Occipital lobe (tissue), 2 donors: ENCODE results near the gene SRRM4. TPM values are rescaled to one million over a fixed set of nuclear protein-coding genes. Genes with fewer than 3 reads are reported as not detected.

Experiments used
- DNase-seq: peaks from one replicate; lab custom pipeline; 2025; lab: John Stamatoyannopoulos, UW
- total RNA-seq: library from RNA; depleted of rRNA; stranded (reverse); fragments of >200 nt; gene quantifications from one replicate; pipeline ENCODE4 v1.2.3, GENCODE V29; 2014

The SRRM4 gene
- total RNA-seq, 1 donor from 2014 or later: 6.4 TPM

DNA sequence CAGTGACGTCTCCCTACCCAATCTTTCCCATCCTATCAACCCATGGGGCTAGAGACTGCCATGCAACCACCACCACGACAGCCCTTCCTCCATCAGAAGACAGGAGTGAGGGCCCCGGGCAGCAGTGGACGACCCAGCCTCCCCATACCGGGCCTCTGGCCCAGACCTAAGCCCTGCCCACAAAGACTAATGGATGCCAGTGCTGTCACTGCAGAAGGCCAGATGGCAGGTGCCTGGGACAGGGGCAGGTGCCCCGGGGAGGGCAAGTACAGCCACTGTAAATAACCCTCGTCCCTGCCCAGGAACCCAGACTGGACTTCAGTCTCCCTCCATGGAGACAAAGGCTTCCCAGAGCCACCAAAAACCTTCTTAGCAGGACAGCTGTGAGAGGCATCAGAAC is 177.1 kb downstream of the SRRM4 start:
- DNase-seq: no peak

DNA sequence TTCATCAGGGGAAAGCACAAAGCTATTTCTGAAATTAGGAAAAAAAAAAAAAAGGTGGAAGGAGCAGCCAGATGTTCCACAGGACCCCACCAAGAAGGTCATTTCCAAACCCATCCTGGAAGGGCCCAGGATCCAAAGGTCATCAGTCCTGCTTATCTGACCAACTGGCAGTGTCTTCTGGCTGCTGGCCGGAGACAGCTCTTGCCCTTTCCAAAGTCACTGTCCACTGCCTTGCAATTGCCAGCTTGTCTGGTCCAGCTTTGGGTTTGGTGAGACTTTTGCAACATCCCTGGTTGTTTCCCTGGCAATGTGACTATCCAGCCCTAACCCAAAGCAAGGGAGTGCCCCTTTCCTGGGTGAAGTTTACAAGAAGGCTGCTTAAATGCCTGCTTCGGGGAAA is 178.5 kb downstream of the SRRM4 start:
- DNase-seq: no peak

DNA sequence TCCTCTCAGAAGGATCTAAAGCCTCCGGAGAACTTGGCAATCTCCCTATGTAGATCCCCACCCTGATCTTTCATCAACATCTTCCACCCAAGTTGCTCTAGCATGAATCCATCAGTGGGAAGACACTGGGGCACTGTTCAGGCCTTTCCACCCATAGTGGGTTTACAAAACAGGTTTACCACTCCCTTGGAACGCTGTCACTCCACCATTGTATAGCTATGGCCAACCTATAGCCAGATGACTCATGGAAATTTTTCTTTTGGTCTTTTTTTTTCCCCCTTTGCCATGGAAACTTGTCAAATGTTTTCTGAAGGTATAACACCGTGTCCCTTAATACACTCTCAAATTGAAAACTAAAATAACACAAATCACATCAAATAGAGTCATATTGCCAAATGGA is 186.6 kb downstream of the SRRM4 start:
- DNase-seq: no peak

DNA sequence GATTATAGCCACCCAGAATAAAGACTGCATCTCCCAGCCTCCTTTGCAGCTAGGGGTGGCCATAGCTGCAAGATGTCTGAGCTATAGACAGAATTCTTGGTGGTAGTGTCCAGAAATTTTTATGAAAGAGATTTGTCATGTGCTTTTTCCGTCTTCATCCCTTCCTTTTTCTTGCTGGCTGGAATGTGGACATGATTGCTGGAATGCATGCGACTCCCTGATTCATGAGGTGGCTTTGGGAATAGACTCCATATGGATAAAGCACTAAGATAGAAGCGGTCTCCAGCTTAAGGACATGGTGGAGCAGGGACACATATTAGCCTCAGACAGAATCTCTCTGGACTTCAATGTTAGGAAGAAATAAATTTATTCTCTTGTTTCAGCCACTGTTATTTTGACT is 187.4 kb downstream of the SRRM4 start:
- DNase-seq: no peak

DNA sequence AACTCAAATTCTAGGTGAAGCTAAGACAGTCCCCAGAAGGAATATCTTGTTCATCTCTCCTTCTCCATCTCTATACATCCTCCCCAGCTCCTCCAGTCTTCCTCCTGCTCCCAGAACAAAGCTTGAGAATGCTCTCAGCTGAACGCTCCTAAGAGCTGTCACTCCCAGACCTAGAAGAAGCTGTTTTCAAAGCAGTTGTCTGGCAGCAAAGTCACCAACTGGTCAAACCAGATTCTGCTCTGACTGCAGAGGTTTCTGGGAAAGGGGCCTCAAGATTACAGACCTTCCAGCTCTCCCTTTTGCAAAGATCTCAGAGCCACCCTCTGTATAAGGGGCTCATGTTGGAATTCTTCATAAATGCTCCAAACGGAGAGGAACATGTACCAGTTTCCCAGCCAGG is 187.8 kb downstream of the SRRM4 start:
- no peak for DNase-seq

DNA sequence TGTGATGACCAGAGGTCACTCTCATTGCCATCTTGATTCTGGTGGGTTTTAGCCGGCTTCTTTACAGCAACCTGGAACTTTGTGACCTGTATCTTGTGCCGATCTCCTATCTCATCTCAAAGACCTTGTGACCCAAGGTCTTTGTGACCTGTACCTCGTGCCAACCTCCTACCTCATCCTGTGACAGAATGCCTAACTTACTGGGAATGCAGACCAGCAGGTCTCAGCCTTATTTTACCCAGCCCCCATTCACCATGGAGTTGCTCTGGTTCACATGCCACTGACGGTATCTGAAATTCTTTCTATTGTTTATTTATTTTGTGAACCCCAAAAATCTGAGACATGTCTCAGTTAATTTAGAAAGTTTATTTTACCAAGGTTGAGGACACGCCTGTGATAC is 189.9 kb downstream of the SRRM4 start:
- no peak for DNase-seq

DNA sequence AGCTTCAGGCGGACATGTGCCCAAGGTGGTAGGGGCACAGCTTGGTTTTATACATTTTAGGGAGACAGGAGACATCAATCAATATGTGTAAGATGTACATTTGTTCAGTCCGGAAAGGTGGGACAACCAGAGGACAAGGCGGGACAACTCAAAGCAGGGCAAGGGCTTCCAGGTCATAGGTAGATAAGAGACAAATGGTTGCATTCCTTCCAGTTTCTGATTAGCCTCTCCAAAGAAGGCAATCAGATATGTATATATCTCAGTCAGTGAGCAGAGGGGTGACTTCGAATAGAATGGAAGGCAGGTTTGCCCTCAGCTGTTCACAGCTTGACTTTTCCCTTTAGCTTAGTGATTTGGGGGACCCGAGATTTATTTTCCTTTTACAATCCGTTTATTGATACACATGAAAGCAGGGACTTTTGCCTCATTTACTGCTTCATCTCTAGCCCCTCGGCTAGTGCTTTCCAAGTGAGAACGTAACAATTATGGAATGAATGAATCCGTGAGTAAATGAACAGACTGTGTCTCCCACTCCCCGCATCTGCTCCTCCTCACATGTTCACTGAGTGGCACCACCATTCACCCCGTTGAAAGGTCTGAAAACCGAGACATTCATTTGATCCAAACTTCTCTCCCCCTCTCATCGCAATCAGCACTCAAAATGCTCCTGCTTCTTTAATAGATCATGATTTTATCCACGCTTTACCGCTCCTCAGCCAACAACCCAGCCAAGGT is 190.5 kb downstream of the SRRM4 start:
- DNase-seq: no peak

DNA sequence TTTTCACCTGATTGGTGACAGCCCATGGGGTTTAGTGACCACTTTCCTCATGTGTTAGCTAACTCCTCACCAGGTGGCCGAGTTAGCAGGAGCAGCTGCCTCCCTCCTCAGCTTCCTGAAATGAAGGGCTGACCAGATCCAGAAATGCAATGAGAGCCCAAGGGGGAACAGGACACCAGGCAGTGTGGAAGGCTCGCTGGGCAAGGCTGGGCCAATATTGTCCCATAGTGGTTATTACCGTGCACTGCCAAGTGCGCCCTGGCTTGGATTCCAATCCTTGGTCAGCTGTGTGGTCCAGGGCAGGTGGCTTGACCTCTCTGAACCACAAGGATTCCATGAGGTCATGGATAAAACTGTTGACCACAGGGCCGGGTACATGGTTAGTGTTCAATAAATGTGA is 193.7 kb downstream of the SRRM4 start:
- no peak for DNase-seq

DNA sequence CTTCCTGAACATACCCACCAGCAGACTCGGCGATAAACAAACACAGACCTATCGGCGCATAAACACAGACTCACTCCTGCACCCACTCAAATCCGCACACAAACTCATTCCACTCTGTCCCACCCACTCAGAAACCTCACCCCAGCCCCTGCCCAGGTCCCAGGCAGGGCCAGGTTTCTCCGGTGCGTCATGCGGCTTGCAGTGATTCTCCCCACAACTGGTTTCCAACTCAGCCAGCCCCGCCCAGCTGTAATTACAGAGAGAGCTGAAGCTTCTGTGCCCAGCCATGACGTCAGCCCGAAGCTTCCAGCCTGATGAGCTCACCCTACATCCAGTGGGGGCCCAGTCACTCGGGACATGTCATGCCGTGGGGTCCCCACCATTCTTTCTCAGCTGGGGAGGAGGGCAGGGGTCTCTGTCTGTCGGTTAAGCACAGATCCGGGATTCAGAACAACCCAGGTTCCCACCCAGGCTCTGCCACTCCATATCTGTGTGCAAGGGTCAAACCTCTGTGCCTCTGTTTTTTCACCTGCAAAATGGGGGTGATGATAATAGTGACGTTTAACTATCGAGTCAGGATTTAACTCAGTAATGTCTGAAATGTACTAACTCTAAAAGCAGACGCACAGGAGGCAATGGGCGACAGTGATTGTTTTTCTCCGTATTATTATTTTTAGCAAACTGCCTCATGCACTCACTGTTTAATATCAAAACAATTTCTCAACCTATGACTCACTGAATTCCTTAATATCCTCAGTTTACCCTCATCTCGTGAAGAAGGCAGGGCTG is 195.1 kb downstream of the SRRM4 start:
- DNase-seq: peak; percentile 61

DNA sequence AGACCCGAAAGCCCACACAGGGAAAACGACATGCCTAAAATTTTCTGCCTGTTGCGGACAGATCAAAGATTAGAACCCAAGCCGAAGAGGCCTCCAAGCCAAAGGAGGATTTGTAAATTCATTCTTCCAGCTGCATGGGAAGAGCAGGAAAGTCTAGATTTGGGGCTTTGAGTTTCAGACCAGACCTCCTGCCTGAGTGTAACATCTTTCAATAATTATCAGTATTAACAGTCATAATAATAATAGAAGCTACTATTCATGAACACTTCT is 195.7 kb downstream of the SRRM4 start:
- no peak for DNase-seq

DNA sequence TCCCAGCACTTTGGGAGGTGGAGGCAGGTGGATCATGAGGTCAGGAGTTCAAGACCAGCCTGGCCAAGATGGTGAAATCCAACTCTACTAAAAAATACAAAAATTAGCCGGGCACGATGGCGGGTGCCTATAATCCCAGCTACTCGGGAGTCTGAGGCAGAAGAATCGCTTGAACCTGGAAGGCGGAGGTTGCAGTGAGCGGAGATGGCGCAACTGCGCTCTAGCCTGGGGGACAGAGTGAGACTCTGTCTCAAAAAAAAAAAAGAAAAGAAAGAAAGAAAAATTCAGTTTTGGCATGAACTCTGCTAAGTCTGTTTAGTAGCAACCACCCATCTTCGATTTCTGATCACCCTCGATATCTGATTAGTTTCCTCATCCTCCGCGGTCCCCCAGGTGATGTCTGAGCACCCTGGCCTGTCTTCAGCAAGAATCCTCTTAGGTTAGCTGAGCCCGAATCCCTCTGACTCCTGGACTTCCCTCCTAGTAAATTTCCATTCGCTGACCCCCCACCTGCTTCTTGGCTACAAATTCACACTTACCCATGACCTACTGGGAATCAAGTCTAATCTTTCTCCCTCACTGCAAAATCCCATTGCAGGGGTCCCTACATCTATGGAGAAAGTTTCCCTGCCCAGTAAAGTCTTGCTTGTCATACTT is 196.5 kb downstream of the SRRM4 start:
- no peak for DNase-seq

DNA sequence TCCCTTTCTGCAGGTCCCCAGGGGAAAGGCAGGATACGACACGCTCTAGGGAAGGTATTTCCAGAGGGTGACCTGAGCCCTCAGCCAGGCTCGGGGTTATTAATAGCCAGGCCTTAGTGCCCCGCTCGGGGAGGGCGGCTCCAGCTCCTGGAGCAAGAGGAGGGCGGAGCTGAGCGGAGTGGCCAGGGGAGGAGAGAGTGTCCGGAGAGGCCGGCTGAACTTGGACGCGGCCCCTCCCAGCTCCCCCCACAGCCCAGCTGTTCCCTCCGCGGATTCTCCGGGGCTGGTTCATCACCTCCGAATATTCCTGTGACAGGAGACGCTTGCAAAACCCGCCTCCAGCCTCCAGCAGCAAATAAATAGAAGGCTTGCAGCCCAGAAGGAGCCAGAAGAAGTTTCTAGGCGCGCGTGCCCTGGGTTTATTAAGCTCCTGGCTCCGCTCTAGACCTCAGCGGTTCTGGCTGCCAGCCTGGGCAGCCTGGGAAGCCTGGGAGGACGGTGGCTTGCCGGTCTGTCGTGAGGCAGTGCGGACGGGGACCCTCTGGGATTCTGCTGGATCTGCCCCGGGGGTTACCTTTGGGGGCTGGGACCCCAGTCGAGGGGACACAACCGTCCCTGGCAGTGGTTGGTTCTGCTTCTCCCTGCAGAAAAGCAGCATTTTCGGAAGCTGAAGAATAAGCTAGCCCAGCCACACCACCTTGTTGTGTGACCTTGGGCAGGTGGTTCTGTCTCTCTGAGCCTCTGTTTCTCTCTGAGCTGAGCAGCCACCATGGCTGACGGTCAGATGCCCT is 197.4 kb downstream of the SRRM4 start, which contains the start of gene HSPB8:
Gene HSPB8, plus strand, starts transcription at position 388 of the 791 bp plus-strand sequence. Its CDS starts 382 bp downstream, at position 770.
- DNase-seq: peak; percentile 58

DNA sequence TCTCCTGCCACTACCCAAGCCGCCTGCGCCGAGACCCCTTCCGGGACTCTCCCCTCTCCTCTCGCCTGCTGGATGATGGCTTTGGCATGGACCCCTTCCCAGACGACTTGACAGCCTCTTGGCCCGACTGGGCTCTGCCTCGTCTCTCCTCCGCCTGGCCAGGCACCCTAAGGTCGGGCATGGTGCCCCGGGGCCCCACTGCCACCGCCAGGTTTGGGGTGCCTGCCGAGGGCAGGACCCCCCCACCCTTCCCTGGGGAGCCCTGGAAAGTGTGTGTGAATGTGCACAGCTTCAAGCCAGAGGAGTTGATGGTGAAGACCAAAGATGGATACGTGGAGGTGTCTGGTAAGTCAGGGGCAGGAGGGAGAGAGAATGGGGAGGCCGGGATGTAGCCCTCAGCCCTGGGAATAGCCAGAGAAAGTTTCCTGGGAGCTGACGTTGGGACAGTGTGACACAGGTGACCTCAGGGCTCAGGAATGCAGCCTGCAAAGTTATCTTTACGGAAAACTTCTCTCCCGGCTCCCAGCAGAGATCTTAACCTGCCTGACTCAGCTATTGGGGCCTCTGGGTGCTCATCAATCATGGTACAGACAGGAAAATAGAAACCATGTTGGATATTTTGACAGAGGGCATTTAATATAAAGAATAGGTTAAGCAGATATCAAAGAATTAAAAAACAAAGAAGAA is 198.1 kb downstream of the SRRM4 start:
- DNase-seq: no peak

DNA sequence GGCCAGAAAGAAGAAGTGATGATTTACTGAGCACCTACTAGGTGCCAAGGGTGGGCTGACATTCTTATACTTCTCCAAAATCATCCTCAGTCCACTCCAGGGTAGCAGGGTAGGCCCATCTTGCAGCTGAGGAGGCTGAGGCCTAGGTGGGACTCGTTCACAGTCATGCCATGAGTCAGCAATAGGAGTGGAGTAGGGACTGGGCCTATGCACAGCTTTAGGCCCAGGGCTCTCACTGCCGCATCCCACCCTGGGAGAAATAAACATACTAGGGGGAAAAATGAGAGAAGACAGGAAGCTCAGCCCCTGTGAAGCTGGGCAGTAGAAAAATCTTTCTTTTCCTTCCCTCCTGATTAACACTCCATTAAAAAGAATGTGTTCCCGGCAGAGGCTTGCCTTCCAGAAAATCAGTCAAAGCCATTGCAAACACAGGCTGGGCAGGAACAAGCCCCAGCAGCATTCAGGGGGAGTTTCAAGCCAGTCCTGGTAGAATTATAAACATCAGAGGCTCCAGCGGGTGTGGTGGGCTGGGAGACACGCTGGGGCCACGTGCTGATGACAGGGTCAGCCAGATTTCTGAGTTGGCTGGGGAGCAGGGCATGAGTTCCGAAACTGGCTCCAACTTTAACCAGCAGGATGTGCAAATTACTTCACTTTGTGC is 199.2 kb downstream of the SRRM4 start:
- DNase-seq: peak; percentile 13

DNA sequence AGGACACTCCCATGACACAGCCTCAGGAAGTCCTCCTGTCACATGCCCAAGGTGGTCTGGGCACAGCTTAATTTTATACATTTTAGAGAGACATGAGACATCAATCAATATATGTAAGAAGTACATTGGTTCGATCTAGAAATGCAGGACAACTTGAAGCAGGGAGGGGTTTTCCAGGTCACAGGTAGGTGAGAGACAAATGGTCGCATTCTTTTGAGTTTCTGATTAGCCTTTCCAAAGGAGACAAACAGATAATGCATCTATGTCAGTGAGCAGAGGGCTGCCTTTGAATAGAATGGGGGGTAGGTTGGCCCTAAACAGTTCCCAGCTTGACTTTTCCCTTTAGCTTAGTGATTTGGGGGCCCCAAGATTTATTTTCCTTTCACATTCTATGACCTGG is 199.9 kb downstream of the SRRM4 start:
- DNase-seq: no peak

DNA sequence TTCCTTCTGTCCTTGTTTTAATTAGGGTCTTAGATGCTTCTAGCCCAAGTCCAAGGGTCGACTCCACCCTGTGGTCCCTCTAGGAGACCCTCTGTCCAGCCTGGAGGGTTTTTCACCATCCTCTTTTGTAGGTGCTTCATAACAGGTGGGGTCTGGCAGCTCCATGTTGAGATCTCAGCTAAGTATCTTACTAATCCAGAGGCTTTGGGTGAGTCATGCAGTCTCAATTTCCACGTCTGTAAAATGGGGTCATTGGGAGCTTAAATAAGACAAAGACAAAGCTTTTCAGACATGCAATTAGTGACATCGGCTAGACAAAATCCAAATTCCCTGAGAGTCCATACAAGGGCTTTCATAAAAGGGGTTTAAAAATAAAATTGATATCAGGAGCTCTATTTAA is 200.6 kb downstream of the SRRM4 start:
- no peak for DNase-seq

DNA sequence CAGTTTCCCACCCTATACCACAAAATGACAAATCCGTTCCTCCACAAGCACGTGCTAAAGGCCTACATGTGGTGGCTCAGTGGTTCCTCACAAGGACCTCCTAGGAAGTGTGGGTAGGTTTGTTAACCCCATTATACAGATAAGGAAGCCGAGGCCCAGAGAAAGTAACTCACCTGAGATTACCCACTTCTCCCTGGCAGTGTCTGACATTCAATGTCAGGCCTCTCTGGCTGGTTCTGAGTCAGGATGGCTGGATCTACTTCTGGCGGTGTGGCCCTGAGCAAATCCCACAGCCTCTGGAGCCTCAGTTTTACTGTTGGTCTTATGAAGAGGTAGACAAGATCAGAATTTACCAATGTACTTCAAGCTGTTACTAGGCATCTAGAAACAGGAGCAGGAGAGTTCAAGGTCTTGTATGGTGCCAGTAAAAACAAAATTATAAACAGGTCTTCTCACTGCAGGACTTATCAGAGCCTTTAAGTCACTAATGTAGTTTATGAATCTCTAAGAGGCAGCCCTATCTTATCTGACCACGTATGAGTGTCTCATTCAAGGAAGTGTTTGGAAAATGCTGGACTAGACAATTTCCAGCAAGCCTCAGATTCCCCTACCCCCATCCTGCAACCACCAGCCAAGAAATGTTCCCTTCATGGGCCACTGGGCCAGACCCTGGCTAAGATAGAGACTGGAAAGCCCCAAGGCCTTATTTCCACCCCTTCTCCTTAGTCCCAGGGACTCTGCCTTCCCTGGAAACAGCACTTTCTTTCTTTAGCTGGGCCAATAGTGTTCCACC is 201.6 kb downstream of the SRRM4 start:
- DNase-seq: no peak

DNA sequence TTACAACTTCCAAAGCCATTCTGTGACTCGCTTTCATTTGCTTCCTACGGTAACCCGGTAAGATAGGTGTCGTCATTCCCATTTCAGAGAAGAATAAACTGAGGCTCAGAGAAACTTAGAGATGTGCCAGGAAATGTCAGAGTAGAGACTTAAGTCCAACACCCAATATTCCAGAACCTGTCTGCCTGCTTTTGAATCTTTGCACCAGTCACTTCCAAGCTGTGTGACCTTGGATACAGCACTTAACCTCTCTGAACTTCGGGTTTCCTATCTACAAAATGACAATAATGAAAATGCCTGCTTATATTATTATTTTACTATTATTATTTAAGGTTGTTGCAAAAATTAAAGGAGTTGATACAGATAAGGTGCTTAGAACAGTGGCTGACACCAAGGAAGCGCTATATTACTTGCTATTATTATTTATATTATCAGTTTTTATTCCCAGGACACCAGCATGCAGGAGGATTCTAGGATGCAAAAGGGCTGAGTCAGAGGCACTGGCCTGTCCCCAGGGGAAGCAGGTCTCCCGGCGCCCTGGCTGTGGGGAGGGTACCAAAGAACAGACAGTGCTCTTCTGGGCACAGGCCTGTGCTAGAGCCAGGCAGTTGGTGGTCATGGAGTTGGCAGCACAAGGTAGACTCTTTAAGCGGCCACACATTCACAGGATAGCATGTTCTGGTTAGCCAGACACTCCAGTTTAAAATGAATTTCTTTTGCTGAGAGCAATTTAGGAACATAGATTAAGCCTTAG is 202.8 kb downstream of the SRRM4 start:
- no peak for DNase-seq

DNA sequence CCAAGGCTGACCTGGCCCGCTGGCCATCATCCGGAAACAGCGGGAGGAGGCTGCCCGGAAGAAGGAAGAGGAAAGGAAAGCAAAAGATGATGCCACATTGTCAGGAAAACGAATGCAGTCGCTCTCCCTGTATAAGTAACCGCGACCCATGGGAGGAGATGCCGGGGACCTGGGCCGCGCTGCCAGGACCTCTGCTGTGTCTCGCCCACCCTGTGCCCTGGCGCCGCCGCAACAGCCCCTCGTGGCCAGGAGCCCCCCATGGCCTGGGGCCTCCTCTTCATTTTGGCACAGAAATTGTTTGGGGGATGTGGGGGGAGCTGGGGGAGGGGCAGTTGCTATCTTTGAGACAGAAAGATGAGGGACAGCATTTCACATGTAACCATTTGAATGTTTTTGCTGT is 213.9 kb downstream of the SRRM4 start:
- no peak for DNase-seq
